Astrocyte of the cerebellum (primary cell): ENCODE measurements around the gene TNFRSF6B.

ENCODE experiments used
- DNase-seq: peaks from one replicate; pipeline ENCODE4 v3.0.0-alpha.2; 2011; ENCODE audit warnings: low read depth
- H3K4me3 ChIP-seq: 2 replicates; pipeline ENCODE4 v1.5.1; 2011; ENCODE audit warnings: mild to moderate bottlenecking, low read depth, low read length, moderate library complexity
- in situ Hi-C: cut with HindIII; loops from 2 replicates; pipeline ENCODE4 v1.10.0; 2017; ENCODE audit warnings: low sequenced_read_pairs
- TF ChIP-seq, protein P1 (sequence below): IDR thresholded peaks from 2 replicates; pipeline ENCODE4 v1.5.1; 2012; ENCODE audit warnings: low read length, low read depth, moderate library complexity, mild to moderate bottlenecking; ENCODE audit errors: missing control alignments

TNFRSF6B gene

DNA sequence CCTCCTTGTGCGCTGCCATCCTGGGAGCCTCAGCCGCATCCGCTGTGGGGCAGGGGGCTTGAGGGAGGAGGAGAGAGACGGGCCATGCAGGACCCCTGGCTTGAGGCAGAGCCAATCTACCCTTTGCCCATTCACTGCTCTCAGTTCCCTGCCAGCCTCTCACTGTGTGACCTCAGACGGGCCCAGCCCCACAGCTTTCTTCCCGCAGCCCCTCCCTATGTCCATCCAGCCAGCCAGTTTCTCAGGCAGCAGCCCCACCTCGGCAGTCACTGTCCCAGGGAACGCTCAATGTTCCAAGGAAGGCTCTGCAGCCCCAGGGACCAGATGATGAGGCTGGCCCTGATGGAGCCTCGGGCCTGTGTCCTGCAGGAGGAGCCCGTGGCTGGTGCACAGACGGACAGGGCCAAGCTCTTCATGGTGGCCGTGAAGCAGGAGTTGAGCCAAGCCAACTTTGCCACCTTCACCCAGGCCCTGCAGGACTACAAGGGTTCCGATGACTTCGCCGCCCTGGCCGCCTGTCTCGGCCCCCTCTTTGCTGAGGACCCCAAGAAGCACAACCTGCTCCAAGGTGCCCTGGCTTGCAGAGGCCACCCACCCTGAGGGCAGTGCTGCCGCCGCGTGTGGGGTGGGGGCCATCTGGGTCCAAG lies 3.9 kb upstream of the TNFRSF6B start:
- in situ Hi-C loops = no loop called here
- no peak for DNase-seq
- H3K4me3 ChIP-seq = no peak overlapping the region
- TF ChIP-seq, protein P1, sequence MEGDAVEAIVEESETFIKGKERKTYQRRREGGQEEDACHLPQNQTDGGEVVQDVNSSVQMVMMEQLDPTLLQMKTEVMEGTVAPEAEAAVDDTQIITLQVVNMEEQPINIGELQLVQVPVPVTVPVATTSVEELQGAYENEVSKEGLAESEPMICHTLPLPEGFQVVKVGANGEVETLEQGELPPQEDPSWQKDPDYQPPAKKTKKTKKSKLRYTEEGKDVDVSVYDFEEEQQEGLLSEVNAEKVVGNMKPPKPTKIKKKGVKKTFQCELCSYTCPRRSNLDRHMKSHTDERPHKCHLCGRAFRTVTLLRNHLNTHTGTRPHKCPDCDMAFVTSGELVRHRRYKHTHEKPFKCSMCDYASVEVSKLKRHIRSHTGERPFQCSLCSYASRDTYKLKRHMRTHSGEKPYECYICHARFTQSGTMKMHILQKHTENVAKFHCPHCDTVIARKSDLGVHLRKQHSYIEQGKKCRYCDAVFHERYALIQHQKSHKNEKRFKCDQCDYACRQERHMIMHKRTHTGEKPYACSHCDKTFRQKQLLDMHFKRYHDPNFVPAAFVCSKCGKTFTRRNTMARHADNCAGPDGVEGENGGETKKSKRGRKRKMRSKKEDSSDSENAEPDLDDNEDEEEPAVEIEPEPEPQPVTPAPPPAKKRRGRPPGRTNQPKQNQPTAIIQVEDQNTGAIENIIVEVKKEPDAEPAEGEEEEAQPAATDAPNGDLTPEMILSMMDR = no peak

DNA sequence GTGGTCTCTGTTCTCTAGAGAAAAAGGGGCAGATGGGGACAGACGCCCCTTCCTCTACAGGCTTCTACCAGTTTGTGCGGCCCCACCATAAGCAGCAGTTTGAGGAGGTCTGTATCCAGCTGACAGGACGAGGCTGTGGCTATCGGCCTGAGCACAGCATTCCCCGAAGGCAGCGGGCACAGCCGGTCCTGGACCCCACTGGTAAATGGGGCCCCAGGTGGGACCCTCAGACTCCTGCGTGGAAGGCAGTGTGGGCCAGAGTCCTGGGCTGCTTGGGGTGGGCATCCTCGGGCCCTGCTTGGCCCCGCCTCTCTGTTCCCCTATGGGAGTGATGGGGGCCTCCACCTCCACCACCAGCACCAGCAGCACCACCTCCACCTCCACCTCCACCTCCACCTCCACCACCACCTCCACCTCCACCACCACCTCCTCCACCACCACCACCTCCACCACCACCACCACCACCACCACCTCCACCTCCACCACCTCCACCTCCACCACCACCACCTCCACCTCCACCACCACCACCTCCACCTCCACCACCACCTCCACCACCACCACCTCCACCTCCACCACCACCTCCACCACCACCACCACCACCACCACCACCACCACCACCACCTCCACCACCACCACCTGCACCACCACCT lies 3.2 kb upstream of the TNFRSF6B start:
- in situ Hi-C loops = no loop called here
- no peak overlapping the region for H3K4me3 ChIP-seq
- TF ChIP-seq, protein P1 = no peak
- DNase-seq = no peak

DNA sequence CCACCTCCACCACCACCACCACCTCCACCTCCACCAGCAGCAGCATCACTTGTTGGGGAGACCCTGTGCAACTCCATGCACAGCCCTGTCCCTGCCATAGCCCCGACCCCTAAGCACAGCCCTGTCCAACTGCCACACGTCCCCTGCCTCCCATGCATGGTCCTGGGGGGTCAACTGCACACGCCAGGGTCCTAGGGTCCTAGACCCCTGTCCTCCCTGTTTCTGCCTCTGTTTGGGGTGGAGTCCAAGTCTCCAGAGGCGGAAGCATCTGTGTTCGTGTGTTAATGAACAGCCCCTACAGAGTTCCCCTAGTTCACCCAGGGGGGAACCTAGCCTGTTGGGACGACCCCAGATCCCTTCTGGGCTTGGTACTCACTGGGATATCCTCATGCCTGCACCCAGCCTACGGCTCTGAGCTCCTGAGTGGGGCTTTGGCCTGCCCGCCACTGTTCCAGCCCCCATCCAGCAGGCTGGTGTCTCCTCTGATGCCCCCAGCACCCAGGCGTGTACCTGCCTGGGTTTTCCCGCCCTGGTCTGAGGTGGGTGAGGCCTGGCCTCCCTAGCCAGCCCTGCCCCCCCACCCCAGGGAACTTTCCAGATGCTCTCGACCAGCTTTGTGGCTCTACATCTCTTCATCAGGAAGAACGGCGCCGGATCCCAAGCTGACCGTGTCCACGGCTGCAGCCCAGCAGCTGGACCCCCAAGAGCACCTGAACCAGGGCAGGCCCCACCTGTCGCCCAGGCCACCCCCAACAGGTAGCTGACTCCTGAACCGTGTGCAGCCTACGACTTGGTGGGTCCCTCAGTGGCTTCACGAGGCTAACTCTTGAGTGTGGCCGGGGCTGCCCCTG lies 2.5 kb upstream of the TNFRSF6B start:
- DNase-seq = no peak
- H3K4me3 ChIP-seq = no peak overlapping the region
- TF ChIP-seq, protein P1 = no peak
- in situ Hi-C loops = no loop called here

DNA sequence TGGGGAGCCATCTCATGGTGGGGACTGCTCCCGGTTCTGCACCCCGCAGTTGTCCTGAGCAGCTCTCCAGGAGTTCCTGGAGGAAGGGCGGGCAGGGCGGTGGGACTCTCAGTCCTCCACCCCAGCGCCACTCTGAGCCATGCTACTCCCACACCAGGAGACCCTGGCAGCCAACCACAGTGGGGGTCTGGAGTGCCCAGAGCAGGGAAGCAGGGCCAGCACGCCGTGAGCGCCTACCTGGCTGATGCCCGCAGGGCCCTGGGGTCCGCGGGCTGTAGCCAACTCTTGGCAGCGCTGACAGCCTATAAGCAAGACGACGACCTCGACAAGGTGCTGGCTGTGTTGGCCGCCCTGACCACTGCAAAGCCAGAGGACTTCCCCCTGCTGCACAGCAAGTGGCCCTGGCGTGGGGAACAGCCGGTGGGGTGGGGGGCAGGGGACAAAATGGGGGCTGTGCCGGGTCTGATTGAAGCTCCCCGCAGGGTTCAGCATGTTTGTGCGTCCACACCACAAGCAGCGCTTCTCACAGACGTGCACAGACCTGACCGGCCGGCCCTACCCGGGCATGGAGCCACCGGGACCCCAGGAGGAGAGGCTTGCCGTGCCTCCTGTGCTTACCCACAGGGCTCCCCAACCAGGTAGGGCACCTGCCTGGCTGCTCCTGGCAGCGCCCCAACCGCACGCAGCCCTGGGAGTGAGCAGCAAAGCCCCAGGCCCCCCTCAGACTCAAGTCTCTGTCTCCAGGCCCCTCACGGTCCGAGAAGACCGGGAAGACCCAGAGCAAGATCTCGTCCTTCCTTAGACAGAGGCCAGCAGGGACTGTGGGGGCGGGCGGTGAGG lies 1.6 kb upstream of the TNFRSF6B start:
- no peak for DNase-seq
- in situ Hi-C loops = loop anchor here (5.0 kb wide), 1 partner anchor 33 kb away; no protein-coding TSS in a partner anchor
- TF ChIP-seq, protein P1 = no peak
- no peak overlapping the region for H3K4me3 ChIP-seq

DNA sequence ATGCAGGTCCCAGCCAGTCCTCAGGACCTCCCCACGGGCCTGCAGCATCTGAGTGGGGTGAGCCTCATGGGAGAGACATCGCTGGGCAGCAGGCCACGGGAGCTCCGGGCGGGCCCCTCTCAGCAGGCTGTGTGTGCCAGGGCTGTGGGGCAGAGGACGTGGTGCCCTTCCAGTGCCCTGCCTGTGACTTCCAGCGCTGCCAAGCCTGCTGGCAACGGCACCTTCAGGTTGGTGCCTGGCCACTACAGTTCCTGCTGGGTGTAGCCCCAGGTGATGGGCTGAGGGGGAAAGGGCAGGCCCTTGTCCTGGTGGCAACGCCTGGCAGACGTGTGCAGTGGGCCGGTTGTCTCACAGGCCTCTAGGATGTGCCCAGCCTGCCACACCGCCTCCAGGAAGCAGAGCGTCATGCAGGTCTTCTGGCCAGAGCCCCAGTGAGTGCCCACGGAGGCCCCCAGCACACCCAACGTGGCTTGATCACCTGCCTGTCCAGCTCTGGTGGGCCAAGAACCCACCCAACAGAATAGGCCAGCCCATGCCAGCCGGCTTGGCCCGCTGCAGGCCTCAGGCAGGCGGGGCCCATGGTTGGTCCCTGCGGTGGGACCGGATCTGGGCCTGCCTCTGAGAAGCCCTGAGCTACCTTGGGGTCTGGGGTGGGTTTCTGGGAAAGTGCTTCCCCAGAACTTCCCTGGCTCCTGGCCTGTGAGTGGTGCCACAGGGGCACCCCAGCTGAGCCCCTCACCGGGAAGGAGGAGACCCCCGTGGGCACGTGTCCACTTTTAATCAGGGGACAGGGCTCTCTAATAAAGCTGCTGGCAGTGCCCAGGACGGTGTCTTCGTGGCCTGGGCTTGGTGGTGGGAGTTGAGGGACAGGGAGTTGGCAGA lies 787 bp upstream of the TNFRSF6B start:
- no peak overlapping the region for H3K4me3 ChIP-seq
- DNase-seq = no peak
- TF ChIP-seq, protein P1 = no peak
- in situ Hi-C loops = loop anchor here (5.0 kb wide), 1 partner anchor 33 kb away; no protein-coding TSS in a partner anchor
